ENCODE measurements around the gene COL15A1.
A peak's percentile ranks its signal among the peaks of the same experiment; 100 is the strongest.

COL15A1 gene

DNA sequence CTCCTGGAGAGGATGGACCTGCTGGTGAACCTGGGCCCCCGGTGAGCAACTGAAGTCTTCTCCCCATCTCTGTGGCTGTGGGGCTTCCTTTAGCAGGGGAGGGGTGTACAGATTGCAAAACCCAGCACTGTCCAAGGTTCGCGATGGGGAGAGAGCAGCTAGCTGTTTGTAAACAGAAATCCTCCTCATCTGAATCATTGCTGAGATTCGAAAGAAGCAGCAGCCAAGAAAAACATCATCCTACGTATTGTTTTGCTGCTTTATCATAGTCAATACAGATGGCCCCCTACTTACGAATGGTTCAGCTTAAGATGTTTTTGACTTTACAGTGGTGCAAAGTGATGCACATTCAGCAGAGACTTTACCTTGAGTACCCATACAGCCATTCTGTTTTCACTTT is 81.3 kb downstream of the COL15A1 start:
- H3K4me3 ChIP-seq (ENCODE audit: low read depth, low read length) = no peak overlapping the region
- DNase-seq (ENCODE audit: low read depth) = peak; percentile 31

DNA sequence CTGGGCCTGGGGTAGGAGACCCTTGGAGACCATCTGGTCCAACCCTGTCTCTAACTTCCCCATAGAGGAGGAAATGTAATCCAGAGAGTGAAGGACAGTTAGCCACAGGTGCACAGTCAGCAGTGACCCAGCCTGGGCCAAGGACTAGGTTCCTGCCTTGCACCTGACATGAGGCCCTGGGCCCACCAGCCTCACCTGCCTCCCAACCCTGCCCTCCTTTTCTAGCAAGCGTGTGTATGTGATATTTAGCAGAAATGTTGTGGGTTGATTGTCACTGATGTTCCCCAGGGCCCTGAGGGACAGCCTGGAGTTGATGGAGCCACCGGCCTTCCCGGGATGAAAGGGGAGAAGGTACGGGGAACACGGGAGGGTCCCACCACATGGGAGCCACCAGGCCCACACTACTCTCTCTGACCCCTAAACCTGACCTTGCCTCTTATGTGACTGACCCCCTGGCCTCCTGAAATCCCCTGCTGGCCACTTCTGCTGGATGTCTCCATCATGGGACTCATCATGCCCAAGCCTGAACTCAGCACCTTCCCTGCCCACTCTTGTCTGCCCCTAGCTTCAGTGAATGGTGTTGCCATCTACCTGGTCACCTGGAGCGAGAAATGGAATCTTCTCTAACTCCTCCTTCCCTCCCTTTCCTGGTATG is 82.0 kb downstream of the COL15A1 start:
- H3K4me3 ChIP-seq (ENCODE audit: low read depth, low read length) = no peak overlapping the region
- no peak for DNase-seq (ENCODE audit: low read depth)

DNA sequence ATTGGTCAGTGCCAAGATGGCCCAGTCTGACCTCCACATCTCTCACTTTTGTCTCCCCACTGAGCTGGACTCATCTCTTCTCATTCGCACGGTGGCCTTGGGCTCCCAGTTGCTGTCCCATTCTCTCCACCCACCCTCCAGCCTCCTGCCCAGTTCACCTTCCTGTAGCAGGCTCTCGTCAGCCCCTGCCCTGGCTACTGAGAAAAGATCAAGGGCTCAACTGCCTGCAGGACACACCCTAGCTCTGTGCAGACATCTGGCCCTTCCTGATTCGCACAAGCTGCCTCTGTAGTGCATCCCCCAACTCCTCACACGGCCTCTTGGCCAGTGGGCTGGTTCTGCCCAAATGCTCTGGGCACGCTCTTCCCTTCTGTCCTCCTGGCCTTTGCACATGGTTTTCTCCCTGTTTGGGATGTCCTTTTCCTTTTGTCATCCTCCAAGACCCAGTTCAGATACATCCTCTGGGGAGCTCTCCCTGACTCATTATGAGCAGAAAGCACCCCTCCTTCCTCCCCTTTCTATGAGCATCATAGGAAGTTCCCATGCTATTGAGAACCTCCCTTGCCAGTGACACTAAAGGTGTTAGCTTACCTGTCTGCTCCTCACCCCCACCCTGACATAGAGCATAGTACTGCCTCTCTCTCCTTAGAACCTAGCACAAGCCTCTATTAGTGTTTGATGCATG is 82.7 kb downstream of the COL15A1 start:
- no peak overlapping the region for H3K4me3 ChIP-seq (ENCODE audit: low read depth, low read length)
- no peak for DNase-seq (ENCODE audit: low read depth)

DNA sequence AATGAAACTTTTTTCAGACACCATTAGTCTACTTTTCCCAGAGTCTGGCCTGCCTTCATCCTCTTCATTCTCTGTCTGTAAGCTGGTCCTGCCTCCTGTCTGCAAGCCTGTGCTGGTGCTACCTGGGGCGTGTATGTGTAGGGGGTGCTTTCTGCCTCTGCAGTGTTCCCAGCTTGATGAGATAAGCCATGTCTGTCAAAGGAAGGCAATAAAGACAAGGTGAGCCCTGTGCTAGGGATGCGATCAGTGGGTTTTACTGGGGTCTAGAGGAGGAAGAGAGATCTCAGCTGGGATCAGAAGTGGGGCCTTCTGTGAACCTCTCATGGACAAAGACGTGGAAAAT is 83.2 kb downstream of the COL15A1 start:
- no peak overlapping the region for H3K4me3 ChIP-seq (ENCODE audit: low read depth, low read length)
- DNase-seq (ENCODE audit: low read depth) = no peak

DNA sequence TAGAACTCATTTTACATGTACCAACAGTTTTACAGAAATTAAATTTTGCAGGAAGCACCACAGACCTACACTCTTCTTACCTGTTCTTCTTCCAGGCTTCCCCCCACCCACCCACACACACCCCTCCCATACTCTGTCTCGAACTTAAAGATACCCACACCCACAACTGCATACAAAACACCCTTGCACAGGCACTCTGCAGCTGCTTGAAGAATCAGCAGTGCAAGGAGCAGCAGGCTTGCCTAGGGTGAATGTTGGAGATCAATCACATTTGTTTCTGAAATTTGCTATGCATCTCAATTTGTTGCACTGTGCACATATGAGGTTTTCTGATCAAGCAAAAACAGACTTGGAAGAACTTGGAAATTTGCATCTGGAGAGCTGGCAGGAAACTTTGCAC is 83.7 kb downstream of the COL15A1 start:
- H3K4me3 ChIP-seq (ENCODE audit: low read depth, low read length) = no peak overlapping the region
- DNase-seq (ENCODE audit: low read depth) = no peak

DNA sequence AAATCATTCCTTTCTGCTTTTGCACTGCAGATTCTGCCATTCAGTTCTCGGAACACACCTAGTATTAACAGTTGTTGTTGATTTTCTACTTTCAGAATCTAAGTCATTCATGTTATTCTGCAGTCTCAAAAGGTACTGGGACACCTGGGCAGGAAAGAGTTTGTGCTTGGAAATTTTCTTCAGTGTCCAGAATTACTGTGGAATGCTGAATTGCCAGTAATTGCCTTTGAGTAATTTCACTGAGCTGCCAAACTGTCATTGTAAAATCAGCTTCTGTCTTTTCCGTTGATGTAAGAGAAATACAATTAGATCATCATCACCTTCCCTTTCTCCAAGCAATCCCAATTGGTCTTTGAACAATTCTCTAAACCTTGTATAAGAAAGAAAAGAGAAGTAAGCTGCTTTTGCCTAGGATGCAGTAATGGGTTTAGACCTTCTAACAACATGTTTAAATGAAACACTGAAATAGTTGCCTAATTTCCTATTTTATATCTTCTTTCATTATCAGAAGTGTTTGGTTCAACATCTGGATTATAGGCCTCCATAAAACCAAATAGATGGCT is 85.5 kb downstream of the COL15A1 start:
- no peak overlapping the region for H3K4me3 ChIP-seq (ENCODE audit: low read depth, low read length)
- DNase-seq (ENCODE audit: low read depth) = no peak

DNA sequence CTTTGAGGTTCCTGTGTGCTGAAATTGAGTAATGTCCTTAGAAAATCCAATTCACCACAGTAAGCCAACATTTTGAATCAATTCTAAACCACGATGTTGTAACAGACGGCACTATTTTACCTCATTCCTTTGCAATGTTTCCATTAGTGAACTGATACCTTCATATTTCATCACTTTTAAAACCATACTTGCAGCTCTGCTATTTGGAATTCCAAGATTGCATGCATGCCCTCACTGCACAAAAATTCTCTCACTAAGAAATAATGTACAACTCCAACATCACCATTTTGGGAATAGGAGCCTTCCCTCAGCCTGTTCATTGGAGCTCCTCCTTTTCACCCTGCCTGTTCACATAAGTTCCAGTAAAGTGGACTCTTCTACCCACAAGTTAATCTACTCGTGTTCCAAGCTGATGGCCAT is 86.4 kb downstream of the COL15A1 start:
- peak; percentile 91 for DNase-seq (ENCODE audit: low read depth)

DNA sequence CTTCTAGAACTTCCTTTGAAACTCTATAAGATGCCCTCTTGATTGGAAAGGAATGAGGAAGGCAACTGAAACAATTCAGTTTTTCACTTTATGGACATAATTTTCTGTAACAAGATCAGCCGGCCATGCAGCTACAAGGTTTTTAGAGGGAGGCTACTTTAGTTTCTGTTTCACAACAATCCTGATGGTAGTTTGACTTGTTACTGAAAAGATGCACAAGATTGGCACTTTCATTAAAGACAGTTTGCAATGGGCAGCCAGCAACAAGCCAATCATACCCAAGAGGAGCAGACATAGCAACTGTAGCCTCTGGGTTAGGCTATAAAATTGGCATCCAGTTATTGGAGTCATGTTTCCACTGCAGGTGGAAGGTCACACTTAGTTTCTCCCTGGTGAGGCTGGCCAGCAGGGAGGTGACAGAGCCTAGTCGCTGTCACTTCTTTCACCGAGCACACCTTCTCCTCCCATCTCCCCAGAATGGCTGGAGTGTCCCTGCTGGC is 87.0 kb downstream of the COL15A1 start:
- H3K4me3 ChIP-seq (ENCODE audit: low read depth, low read length) = no peak overlapping the region
- no peak for DNase-seq (ENCODE audit: low read depth)

More for the DNA sequence above, 86.4 kb downstream of the COL15A1 start:
- H3K4me3 ChIP-seq (ENCODE audit: low read depth, low read length) = no peak overlapping the region

DNA sequence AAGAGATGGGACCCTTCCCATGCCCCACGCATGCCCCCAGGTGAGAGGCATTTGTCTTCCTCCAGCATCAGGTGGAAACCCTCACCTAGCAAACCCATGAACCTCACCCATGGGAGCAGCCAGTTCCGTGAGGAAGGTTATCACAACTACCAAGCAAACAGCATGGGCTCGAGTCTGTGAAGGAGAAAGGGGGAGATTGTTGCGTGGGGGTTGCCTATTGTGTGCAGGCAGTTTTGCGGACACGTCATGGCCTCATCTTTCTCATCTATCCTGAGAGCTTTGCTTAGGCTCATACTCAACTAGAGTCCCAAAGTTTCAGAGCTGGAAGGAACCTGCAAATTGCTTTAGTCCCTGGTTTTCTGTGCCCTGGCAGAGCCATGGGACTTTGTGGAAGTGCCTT is 87.6 kb downstream of the COL15A1 start:
- no peak overlapping the region for H3K4me3 ChIP-seq (ENCODE audit: low read depth, low read length)
- DNase-seq (ENCODE audit: low read depth) = no peak

DNA sequence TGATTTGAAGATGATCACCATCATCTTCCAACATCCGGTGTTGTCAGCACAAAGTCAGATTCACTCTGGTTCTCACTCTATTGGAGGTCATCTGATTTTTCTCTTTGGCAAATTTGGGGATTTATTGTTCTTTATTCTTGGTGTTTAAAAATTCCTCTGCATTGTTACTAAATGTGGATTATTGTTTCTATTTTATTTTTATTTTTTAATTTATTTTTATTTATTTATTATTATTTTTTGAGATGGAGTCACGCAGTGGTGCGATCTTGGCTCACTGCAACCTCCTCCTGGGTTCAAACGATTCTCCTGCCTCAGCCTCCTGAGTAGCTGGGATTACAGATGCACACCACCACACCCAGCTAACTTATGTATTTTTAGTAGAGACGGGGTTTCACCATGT is 88.3 kb downstream of the COL15A1 start:
- DNase-seq (ENCODE audit: low read depth) = no peak
- H3K4me3 ChIP-seq (ENCODE audit: low read depth, low read length) = no peak overlapping the region

DNA sequence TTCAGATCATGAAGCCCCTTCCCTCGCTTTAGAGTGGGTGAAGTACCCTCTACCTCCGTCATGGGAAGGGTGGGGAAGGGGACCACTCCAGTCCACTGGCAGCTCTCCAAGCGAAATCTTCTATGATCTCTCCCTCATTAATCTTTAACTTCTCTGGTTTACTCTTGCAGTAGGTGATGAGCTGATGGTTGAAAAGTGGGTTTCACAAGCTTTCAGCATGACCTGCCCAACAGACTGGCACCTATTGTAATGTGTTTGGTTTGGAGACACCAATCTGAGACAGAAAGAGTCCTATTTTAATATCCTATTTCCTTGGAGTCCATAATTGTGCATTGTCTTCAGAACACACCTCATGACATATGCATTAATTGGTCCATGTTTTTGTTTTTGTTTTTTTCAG is 90.4 kb downstream of the COL15A1 start:
- no peak overlapping the region for H3K4me3 ChIP-seq (ENCODE audit: low read depth, low read length)

DNA sequence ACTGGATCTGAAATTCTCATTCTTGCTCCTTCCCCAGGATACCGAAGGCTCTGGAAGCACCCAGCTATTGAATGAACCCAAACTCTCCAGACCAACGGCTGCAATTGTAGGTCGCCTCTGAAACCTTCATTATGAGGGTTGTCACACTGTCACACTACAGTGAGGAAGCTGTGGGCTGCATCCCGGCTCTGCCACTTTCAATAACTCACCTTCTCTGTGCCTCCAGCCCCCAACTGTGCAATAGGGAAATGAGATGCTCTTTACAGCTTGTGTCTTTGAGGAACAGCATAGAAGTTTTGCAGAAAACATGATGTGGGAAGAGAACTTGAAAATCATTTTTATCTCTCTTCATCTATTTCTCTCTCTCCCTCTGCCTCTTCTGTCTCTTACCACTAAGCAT is 91.6 kb downstream of the COL15A1 start:
- no peak overlapping the region for H3K4me3 ChIP-seq (ENCODE audit: low read depth, low read length)

More for the DNA sequence above, 90.4 kb downstream of the COL15A1 start:
- no peak for DNase-seq (ENCODE audit: low read depth)

DNA sequence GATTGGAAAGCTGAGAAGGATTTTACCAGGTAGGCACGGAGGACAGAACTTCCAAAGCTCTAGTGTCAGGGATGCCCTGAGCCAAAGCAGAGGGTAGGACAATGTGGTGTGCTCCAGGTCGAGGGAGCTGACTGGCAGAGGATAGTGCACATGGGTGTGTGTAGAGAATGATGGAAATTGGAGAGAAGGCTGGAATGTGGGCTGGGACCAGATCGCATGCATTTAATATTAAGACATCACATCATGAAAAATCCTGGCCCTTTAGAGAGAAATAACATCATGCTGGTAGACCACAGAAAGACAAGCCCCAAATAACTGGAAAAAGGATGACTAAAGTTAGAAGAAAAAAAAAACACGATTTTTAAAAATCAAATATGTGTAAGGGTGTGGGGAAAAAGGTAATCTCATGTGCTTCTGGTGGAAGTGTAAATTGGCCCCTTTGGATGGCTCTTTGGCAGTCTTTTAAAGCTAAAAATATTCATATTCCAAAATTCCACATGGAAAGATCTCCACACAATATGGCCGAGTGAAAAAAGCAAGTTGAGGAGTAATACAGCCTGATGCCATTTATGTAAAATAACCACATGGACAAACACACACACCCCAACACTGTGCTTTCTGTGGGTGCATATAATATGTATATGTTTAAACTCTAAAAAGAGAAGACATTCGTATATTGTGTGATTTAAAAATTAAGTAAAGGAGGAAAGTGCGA is 94.2 kb downstream of the COL15A1 start:
- DNase-seq (ENCODE audit: low read depth) = no peak
- H3K4me3 ChIP-seq (ENCODE audit: low read depth, low read length) = no peak overlapping the region

More for the DNA sequence above, 91.6 kb downstream of the COL15A1 start:
- no peak for DNase-seq (ENCODE audit: low read depth)

DNA sequence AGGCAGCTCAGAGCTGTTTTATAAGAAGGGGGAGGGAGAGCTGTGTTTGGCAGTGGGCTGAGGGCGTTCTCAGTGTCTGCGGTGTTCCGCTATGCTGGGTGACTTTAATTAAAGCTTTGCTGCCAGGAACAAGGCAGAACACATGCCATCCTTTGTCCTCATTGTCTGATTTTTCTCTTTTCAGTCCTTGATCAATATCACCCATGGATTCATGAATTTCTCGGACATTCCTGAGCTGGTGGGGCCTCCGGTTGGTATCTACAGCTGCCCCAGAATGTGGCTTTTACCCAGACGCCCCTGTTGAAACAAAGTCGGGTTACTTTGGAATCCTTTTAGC is 94.7 kb downstream of the COL15A1 start:
- H3K4me3 ChIP-seq (ENCODE audit: low read depth, low read length) = no peak overlapping the region
- DNase-seq (ENCODE audit: low read depth) = no peak

DNA sequence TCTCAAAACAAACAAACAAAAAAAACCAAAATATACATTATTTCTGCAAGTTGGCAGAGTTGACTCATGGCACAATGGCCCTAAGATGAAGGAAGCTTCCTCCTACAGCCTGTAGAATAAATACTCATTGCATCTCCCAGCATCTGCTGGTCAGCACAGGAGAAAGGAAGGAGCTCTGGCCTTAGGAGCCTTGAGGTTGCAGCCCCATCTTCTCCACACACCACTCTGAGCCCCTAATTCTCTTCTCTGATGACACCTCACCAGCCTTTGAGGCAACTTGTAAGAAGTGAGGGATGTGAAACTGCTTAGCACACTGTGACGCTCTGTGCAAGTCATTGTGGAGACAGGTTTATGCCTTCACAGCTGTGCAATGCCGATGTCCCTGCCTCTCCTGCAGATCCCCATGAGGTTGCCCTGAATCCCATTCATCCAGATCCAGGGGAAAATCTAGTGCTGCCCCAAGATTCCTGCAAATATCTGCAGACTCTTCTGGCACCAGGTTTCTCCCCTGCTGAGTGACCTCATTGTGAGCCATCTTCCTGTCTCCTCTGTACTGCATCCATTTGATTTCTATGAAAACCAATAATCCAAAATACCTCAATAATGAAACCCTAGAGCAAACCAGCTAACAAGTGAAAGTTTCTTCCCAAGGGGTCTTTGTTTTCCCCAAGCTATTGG is 95.9 kb downstream of the COL15A1 start:
- no peak for DNase-seq (ENCODE audit: low read depth)
- H3K4me3 ChIP-seq (ENCODE audit: low read depth, low read length) = no peak overlapping the region

DNA sequence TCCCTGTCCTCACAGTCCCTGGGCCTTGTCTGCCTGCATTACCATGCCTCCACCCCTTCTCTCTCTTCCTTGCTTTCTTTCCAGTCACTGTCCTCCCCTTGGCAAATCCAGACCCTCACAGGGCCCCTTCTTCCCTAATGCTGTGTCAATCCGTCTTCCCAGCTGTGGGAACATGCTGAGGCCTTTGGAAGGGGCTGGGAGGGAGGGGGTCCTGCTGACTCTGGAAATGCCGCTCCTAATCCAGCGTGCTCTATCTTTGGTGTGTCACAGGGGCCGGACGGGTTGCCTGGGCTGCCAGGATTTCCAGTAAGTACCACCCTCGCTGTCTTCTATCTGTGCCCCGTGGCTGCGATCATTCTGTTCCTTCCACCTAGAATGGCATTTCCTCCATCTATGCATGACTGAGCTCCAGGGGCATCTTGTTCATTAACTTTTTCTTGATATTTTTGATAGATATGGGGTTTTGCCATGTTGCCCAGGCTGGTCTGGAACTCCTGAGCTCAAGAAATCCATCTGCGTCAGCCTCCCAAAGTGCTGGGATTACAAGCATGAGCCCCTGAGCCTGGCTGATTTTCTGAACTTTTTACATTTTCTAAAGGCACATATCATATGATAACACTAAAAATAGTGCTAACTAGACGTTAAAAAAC is 96.7 kb downstream of the COL15A1 start:
- no peak overlapping the region for H3K4me3 ChIP-seq (ENCODE audit: low read depth, low read length)
- DNase-seq (ENCODE audit: low read depth) = no peak

DNA sequence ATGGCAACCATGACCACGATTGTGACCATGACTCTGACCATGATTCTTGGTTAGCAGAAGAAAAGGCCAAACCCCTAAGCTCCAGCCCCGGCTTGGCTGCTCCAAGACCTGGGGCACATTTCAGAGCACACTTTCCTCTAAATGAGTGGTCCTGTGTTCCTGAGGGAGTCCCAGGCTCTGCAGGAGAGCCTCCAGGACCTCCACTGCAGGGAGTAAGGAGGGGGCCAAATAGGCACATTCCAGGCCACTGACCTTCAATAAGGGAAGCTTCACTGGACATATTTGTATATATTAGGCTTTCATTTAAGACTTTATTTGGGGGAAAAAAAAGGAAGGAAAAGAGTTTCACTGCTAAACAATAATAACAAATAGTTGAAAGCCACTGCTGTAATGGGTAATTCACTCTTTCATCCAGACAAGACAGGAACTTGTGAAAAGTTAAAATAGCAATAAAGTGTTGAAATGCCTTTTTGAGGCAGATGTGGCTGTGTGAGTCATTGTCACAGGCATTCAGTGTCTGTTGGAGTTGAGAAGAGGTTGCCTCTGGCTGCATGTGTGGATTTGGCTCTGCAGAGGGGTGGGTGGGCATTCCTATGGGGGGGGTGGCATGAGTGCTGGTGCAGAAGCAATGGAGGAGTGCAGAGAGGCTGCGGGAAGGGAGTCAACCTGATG is 97.3 kb downstream of the COL15A1 start:
- no peak overlapping the region for H3K4me3 ChIP-seq (ENCODE audit: low read depth, low read length)
- peak; percentile 60 for DNase-seq (ENCODE audit: low read depth)

DNA sequence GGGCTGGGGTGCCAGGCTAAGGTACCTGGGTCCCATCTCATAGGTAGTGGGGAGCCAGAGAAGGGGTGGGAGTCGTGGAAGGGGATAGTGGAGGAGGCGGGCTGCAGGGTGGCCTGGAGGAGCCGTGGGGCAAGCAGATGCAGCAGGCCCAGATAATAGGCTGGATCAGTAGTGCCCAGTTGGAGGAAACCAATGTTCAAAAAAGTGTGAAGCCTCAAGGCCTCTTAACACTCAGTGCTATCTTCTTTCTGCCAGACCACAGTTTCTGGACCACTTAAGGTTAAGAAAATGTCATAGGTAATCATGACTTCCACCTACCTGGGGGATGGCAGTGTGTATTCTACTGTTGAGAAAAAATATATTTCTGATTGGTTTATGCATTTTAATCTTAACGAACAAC is 97.9 kb downstream of the COL15A1 start:
- no peak overlapping the region for H3K4me3 ChIP-seq (ENCODE audit: low read depth, low read length)

DNA sequence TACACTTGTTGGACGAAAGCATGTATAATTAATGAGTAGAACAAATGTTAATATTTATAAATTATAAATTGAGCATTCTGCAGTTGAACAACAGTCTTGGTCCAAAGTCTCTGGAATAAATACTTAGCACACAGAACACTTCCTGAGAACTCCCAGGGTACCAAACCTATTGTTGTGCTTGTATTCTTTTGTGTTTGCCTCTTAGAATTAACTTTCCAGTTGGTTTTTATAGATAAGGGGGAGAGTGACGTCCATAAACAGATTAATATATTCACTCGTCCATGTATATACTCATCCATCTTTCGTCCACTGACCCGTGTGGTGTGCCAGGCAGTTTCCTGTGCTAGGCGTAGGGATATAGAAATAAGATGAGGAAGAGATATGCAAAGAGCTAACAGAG is 98.9 kb downstream of the COL15A1 start:
- DNase-seq (ENCODE audit: low read depth) = no peak

More for the DNA sequence above, 97.9 kb downstream of the COL15A1 start:
- no peak for DNase-seq (ENCODE audit: low read depth)

More for the DNA sequence above, 98.9 kb downstream of the COL15A1 start:
- H3K4me3 ChIP-seq (ENCODE audit: low read depth, low read length) = no peak overlapping the region
